ENCODE measurements around the gene ZBTB2.

ZBTB2 gene

DNA sequence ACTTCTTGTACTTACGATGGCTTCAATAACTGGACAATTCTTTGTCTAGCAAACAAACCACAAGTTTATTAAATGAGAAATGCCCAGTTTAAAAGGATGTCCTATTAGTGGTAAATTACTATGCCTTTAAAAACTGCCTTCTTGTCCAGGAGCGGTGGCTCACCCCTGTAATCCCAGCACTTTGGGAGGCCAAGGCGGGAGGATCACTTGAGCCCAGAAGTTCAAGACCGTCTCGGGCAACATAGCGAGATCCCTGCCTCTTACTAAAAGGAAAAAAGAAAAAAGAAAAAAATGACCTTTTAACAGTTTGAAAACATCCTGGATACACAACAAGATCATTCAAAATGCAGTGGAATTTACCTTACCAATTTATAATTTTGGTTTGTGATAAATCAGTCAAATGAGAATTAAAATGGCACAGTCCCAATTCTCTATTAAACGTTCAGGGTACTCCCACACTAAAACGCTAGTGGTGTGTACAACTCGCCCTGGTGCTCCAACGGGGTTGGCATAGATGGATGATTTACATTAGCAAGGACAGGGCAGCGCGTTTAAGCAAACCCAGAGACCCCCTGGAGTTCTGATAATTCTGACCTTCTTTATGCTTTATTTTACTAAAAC, 2.3 kb downstream of the ZBTB2 start:
- CTCF ChIA-PET = interaction anchor here (0.6 to 1.8 kb wide), 6 partner anchors 10 to 544 kb away, joined by 3 to 6 read pairs (median 3); no protein-coding TSS in a partner anchor
- no peaks in the 10 kb centered on the region for H3K9me3 ChIP-seq (ENCODE audit: control insufficient read depth, insufficient read depth, low read depth, low read length)

More for the DNA sequence above, 2.3 kb downstream of the ZBTB2 start:
- Histone ChIP-seq H3K36me3 (ENCODE audit: control insufficient read depth in 2 of 2, insufficient read depth in 1 of 2, low read length in 2 of 2) (peaks cover 0 to 23% of the 10 kb centered on the region in 2 experiments; a peak in 1 of 3 replicates), H3K4me1 (ENCODE audit: control insufficient read depth, insufficient read depth, low read length) (peaks cover 6% of the 10 kb centered on the region), H3K4me3 (ENCODE audit: low read depth, low read length) (peak overlapping the region; percentile 97), H3K27ac (ENCODE audit: extremely low read depth, low read depth, low read length) (peak overlapping the region; percentile 100)
- TF ChIP-seq ZNF768 (tag by site-specific recombination; IDR thresholded peaks at IDR 0.05) = no peak
- TF ChIP-seq ZNF600 (tag by site-specific recombination; IDR thresholded peaks at IDR 0.05) = no peak
- TF ChIP-seq, protein P1, sequence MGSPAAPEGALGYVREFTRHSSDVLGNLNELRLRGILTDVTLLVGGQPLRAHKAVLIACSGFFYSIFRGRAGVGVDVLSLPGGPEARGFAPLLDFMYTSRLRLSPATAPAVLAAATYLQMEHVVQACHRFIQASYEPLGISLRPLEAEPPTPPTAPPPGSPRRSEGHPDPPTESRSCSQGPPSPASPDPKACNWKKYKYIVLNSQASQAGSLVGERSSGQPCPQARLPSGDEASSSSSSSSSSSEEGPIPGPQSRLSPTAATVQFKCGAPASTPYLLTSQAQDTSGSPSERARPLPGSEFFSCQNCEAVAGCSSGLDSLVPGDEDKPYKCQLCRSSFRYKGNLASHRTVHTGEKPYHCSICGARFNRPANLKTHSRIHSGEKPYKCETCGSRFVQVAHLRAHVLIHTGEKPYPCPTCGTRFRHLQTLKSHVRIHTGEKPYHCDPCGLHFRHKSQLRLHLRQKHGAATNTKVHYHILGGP (tag by site-specific recombination; IDR thresholded peaks at IDR 0.05) = no peak
- TF ChIP-seq, protein P2, sequence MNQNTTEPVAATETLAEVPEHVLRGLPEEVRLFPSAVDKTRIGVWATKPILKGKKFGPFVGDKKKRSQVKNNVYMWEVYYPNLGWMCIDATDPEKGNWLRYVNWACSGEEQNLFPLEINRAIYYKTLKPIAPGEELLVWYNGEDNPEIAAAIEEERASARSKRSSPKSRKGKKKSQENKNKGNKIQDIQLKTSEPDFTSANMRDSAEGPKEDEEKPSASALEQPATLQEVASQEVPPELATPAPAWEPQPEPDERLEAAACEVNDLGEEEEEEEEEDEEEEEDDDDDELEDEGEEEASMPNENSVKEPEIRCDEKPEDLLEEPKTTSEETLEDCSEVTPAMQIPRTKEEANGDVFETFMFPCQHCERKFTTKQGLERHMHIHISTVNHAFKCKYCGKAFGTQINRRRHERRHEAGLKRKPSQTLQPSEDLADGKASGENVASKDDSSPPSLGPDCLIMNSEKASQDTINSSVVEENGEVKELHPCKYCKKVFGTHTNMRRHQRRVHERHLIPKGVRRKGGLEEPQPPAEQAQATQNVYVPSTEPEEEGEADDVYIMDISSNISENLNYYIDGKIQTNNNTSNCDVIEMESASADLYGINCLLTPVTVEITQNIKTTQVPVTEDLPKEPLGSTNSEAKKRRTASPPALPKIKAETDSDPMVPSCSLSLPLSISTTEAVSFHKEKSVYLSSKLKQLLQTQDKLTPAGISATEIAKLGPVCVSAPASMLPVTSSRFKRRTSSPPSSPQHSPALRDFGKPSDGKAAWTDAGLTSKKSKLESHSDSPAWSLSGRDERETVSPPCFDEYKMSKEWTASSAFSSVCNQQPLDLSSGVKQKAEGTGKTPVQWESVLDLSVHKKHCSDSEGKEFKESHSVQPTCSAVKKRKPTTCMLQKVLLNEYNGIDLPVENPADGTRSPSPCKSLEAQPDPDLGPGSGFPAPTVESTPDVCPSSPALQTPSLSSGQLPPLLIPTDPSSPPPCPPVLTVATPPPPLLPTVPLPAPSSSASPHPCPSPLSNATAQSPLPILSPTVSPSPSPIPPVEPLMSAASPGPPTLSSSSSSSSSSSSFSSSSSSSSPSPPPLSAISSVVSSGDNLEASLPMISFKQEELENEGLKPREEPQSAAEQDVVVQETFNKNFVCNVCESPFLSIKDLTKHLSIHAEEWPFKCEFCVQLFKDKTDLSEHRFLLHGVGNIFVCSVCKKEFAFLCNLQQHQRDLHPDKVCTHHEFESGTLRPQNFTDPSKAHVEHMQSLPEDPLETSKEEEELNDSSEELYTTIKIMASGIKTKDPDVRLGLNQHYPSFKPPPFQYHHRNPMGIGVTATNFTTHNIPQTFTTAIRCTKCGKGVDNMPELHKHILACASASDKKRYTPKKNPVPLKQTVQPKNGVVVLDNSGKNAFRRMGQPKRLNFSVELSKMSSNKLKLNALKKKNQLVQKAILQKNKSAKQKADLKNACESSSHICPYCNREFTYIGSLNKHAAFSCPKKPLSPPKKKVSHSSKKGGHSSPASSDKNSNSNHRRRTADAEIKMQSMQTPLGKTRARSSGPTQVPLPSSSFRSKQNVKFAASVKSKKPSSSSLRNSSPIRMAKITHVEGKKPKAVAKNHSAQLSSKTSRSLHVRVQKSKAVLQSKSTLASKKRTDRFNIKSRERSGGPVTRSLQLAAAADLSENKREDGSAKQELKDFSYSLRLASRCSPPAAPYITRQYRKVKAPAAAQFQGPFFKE (tag by site-specific recombination; IDR thresholded peaks at IDR 0.05; ENCODE audit: borderline replicate concordance) = no peak
- no peak for TF ChIP-seq SP2 (tag by site-specific recombination; IDR thresholded peaks at IDR 0.05)
- TF ChIP-seq, protein P3, sequence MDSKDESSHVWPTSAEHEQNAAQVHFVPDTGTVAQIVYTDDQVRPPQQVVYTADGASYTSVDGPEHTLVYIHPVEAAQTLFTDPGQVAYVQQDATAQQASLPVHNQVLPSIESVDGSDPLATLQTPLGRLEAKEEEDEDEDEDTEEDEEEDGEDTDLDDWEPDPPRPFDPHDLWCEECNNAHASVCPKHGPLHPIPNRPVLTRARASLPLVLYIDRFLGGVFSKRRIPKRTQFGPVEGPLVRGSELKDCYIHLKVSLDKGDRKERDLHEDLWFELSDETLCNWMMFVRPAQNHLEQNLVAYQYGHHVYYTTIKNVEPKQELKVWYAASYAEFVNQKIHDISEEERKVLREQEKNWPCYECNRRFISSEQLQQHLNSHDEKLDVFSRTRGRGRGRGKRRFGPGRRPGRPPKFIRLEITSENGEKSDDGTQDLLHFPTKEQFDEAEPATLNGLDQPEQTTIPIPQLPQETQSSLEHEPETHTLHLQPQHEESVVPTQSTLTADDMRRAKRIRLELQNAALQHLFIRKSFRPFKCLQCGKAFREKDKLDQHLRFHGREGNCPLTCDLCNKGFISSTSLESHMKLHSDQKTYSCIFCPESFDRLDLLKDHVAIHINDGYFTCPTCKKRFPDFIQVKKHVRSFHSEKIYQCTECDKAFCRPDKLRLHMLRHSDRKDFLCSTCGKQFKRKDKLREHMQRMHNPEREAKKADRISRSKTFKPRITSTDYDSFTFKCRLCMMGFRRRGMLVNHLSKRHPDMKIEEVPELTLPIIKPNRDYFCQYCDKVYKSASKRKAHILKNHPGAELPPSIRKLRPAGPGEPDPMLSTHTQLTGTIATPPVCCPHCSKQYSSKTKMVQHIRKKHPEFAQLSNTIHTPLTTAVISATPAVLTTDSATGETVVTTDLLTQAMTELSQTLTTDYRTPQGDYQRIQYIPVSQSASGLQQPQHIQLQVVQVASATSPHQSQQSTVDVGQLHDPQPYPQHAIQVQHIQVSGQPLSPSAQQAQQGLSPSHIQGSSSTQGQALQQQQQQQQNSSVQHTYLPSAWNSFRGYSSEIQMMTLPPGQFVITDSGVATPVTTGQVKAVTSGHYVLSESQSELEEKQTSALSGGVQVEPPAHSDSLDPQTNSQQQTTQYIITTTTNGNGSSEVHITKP (tag by site-specific recombination; IDR thresholded peaks at IDR 0.05) = peak; percentile 60; the same call in 1 of the 2 replicates
- TF ChIP-seq ZBTB6 (tag by site-specific recombination; IDR thresholded peaks at IDR 0.05) = no peak
- TF ChIP-seq ZFP3 (tag by site-specific recombination; IDR thresholded peaks at IDR 0.05; ENCODE audit: low read depth) = no peak
- 0 out of 2 replicates have a peak, but pooled peaks have one; percentile 15 for TF ChIP-seq ZFHX2 (tag by site-specific recombination; conservative IDR thresholded peaks at IDR 0.05)
- TF ChIP-seq ZNF560 (tag by site-specific recombination; IDR thresholded peaks at IDR 0.05; ENCODE audit: borderline replicate concordance) = no peak
- no peak for TF ChIP-seq ZIC2 (tag by site-specific recombination; IDR thresholded peaks at IDR 0.05)
- POLR2A ChIA-PET = interaction anchor here (0.9 to 2.9 kb wide), 11 partner anchors 11 to 524 kb away, joined by 3 to 22 read pairs (median 9); partner anchors contain the start of genes MTHFD1L and RMND1

Measured in HEK293 (cell line).